Urinary bladder (tissue), 4 donors: ENCODE data around the gene TYRO3. TPM values are rescaled to one million over a fixed set of nuclear protein-coding genes. Genes with fewer than 3 reads are reported as not detected.

Experiments
- DNase-seq: peaks from one replicate; pipeline ENCODE4 v3.0.0-alpha.2; 2015; ENCODE audit errors: extremely low spot score
- H3K27ac ChIP-seq: one replicate; pipeline ENCODE4 v1.5.1; 2013; ENCODE audit warnings: low read depth, mild to moderate bottlenecking, moderate library complexity
- H3K36me3 ChIP-seq: one replicate; pipeline ENCODE4 v1.6.1; 2013; ENCODE audit warnings: mild to moderate bottlenecking, moderate library complexity; ENCODE audit not compliant: insufficient read depth
- H3K4me1 ChIP-seq: one replicate; pipeline ENCODE4 v1.6.1; 2013; ENCODE audit warnings: mild to moderate bottlenecking, moderate library complexity; ENCODE audit not compliant: insufficient read depth
- H3K4me3 ChIP-seq: one replicate; pipeline ENCODE4 v1.5.1; 2013; ENCODE audit warnings: low read depth, low read length
- WGBS: extraction: QIAGEN DNeasy Blood & Tissue Kit; methylation state at CpG from one replicate; pipeline ENCODE4 v1.1.7; 2013; 5-methylcytosine and 5-hydroxymethylcytosine counted together
- polyA plus RNA-seq: library from polyadenylated mRNA; stranded (reverse); fragments of 200-250 nt; gene quantifications from one replicate; pipeline ENCODE4 v1.2.3, GENCODE V29; 2013
- total RNA-seq: library from RNA; depleted of rRNA; stranded (reverse); fragments of >200 nt; gene quantifications from one replicate; pipeline ENCODE4 v1.2.3, GENCODE V29; 2014
- donor health status: healthy with polysubstance abuse.
- donor health status: healthy.

The TYRO3 gene
- total and polyA plus RNA-seq, 2 donors: 8.6 to 16.8 TPM

- no peaks in the 10 kb centered on the region for H3K36me3 ChIP-seq
- DNase-seq: no peak
- no peaks in the 10 kb centered on the region for H3K4me1 ChIP-seq
- WGBS: 20% methylated on average over 18 of the region's 18 CpGs
- peak overlapping the region; percentile 48 for H3K4me3 ChIP-seq
- H3K27ac ChIP-seq: no peak overlapping the region
Measured at GRCh38 chr15:41620536-41621199, 61.7 kb downstream of the TYRO3 start.

GRCh38 chr15:41621200-41622193 is 62.5 kb downstream of the TYRO3 start:
- Histone ChIP-seq H3K27ac (no peak overlapping the region), H3K4me1 (no peaks in the 10 kb centered on the region), H3K4me3 (peak overlapping the region; percentile 48), H3K36me3 (no peaks in the 10 kb centered on the region)
- WGBS: 1% methylated on average over 104 of the region's 104 CpGs
- DNase-seq: peak; percentile 58

GRCh38 chr15:41622901-41623300 is 63.9 kb downstream of the TYRO3 start:
- H3K27ac ChIP-seq: no peak overlapping the region
- no peaks in the 10 kb centered on the region for H3K4me1 ChIP-seq
- H3K4me3 ChIP-seq: no peak overlapping the region
- WGBS: 48% methylated on average over 4 of the region's 4 CpGs
- H3K36me3 ChIP-seq: no peaks in the 10 kb centered on the region
- no peak for DNase-seq

- Histone ChIP-seq H3K36me3 (no peaks in the 10 kb centered on the region), H3K4me1 (no peaks in the 10 kb centered on the region), H3K27ac (no peak overlapping the region), H3K4me3 (no peak overlapping the region)
- DNase-seq: no peak
- 99% methylated on average over 1 of the region's 1 CpG for WGBS
Measured at GRCh38 chr15:41627203-41627602, 68.2 kb downstream of the TYRO3 start.

GRCh38 chr15:41629463-41629862 is 70.5 kb downstream of the TYRO3 start:
- Histone ChIP-seq H3K27ac (no peak overlapping the region), H3K4me3 (no peak overlapping the region), H3K36me3 (no peaks in the 10 kb centered on the region), H3K4me1 (no peaks in the 10 kb centered on the region)
- WGBS: 95% methylated on average over 4 of the region's 4 CpGs
- no peak for DNase-seq

- H3K4me1 ChIP-seq: no peaks in the 10 kb centered on the region
- H3K36me3 ChIP-seq: no peaks in the 10 kb centered on the region
- 83% methylated on average over 5 of the region's 5 CpGs for WGBS
- DNase-seq: no peak
- H3K27ac ChIP-seq: no peak overlapping the region
- no peak overlapping the region for H3K4me3 ChIP-seq
Measured at GRCh38 chr15:41629883-41630282, 70.9 kb downstream of the TYRO3 start.

- no peaks in the 10 kb centered on the region for H3K36me3 ChIP-seq
- no peak overlapping the region for H3K27ac ChIP-seq
- H3K4me1 ChIP-seq: no peaks in the 10 kb centered on the region
- DNase-seq: no peak
- WGBS: 71% methylated on average over 3 of the region's 3 CpGs
- H3K4me3 ChIP-seq: no peak overlapping the region
Measured at GRCh38 chr15:41630616-41631217, 71.7 kb downstream of the TYRO3 start.

- Histone ChIP-seq H3K4me3 (no peak overlapping the region), H3K27ac (no peak overlapping the region), H3K36me3 (no peaks in the 10 kb centered on the region), H3K4me1 (no peaks in the 10 kb centered on the region)
- 78% methylated on average over 3 of the region's 3 CpGs for WGBS
- peak; percentile 59 for DNase-seq
Measured at GRCh38 chr15:41631880-41632470, 73.0 kb downstream of the TYRO3 start.

Other genes starting within 250 kb of the TYRO3 start
- 6.1 TPM for gene OIP5, start 226.6 kb upstream of the TYRO3 start, total RNA-seq
- 1.4 TPM for gene OIP5, start 226.6 kb upstream of the TYRO3 start, polyA plus RNA-seq
- 72.6 TPM for gene NUSAP1, start 226.3 kb upstream of the TYRO3 start, total RNA-seq
- gene NUSAP1, start 226.3 kb upstream of the TYRO3 start, polyA plus RNA-seq: 3.0 TPM
- gene NDUFAF1, start 156.7 kb upstream of the TYRO3 start, total RNA-seq: 16.8 TPM
- 21.7 TPM for gene NDUFAF1, start 156.7 kb upstream of the TYRO3 start, polyA plus RNA-seq
- 34.0 TPM for gene RTF1, start 142.1 kb upstream of the TYRO3 start, total RNA-seq
- 30.5 TPM for gene RTF1, start 142.1 kb upstream of the TYRO3 start, polyA plus RNA-seq
- 0.37 TPM for gene ITPKA, start 65.3 kb upstream of the TYRO3 start, total RNA-seq
- 2.0 TPM for gene ITPKA, start 65.3 kb upstream of the TYRO3 start, polyA plus RNA-seq
- 0.48 TPM for gene LTK, start 45.4 kb upstream of the TYRO3 start, total RNA-seq
- gene LTK, start 45.4 kb upstream of the TYRO3 start, polyA plus RNA-seq: 0.43 TPM
- 14.6 TPM for gene RPAP1, start 15.0 kb upstream of the TYRO3 start, total RNA-seq
- gene RPAP1, start 15.0 kb upstream of the TYRO3 start, polyA plus RNA-seq: 15.5 TPM
- gene MGA, start 101.2 kb downstream of the TYRO3 start, total RNA-seq: 115 TPM
- 7.7 TPM for gene MGA, start 101.2 kb downstream of the TYRO3 start, polyA plus RNA-seq
- 27.7 TPM for gene MAPKBP1, start 215.3 kb downstream of the TYRO3 start, total RNA-seq
- gene MAPKBP1, start 215.3 kb downstream of the TYRO3 start, polyA plus RNA-seq: 19.1 TPM